OCI-LY7 (cell line): ENCODE measurements around the gene ADARB2. TPM values are rescaled to one million over a fixed set of nuclear protein-coding genes. Genes with fewer than 3 reads are reported as not detected.

ENCODE experiments used
- BruUV-seq: library from RNA; stranded (reverse); fragments of 400-500 nt; replicated peaks from 2 replicates; lab custom pipeline; 2021; lab: Mats Ljungman, UMichigan
- CTCF ChIA-PET: fragments of 300-600 bp; sonication (Branson Sonifier 250); formaldehyde crosslinking; loops from one replicate; lab custom pipeline; 2022; ENCODE audit warnings: antibody characterized with exemption; ENCODE audit not compliant: unreplicated experiment; lab: Charles Lee
- POLR2A ChIA-PET: fragments of 300-600 bp; sonication (Branson Sonifier 250); formaldehyde crosslinking; loops from one replicate; lab custom pipeline; 2022; ENCODE audit warnings: antibody characterized with exemption; lab: Charles Lee
- DNase-seq: peaks from one replicate; pipeline ENCODE4 v3.0.0-alpha.2; 2015; ENCODE audit warnings: low spot score
- H2AFZ ChIP-seq: fragments of 200-600 bp; sonication (generic), shearing (Covaris generic); 2 replicates; pipeline ENCODE4 v1.6.1; 2014; ENCODE audit warnings: mild to moderate bottlenecking, antibody characterized with exemption, low read length, moderate library complexity
- H3K27ac ChIP-seq: fragments of 200-600 bp; sonication (generic); 2 replicates; pipeline ENCODE4 v1.5.1; 2014; ENCODE audit warnings: mixed run types, low read depth, mild to moderate bottlenecking, moderate library complexity, low read length, inconsistent platforms; ENCODE audit not compliant: poor library complexity, severe bottlenecking
- H3K36me3 ChIP-seq: fragments of 200-600 bp; sonication (generic); 2 replicates; pipeline ENCODE4 v1.6.1; 2014; ENCODE audit warnings: mild to moderate bottlenecking, antibody characterized with exemption, low read length, moderate library complexity, mixed read lengths; ENCODE audit not compliant: insufficient read depth
- H3K4me1 ChIP-seq: fragments of 200-600 bp; sonication (generic); 2 replicates; pipeline ENCODE4 v1.5.1; 2014; ENCODE audit warnings: mild to moderate bottlenecking, low read length; ENCODE audit not compliant: insufficient read depth, poor library complexity, severe bottlenecking
- H3K4me2 ChIP-seq: fragments of 200-600 bp; sonication (generic); 2 replicates; pipeline ENCODE4 v1.6.1; 2014; ENCODE audit warnings: mild to moderate bottlenecking, low read length
- H3K4me3 ChIP-seq: fragments of 200-600 bp; sonication (generic); 2 replicates; pipeline ENCODE4 v1.5.1; 2014; ENCODE audit warnings: mild to moderate bottlenecking, low read depth, low read length; ENCODE audit not compliant: poor library complexity, severe bottlenecking
- H3K79me2 ChIP-seq: fragments of 200-600 bp; sonication (generic); 2 replicates; pipeline ENCODE4 v1.6.1; 2016; ENCODE audit warnings: low read depth, mild to moderate bottlenecking, low read length, moderate library complexity, mixed read lengths; ENCODE audit not compliant: insufficient read depth
- H3K9me2 ChIP-seq: fragments of 200-600 bp; sonication (generic); 2 replicates; pipeline ENCODE4 v1.6.1; 2016; ENCODE audit warnings: mild to moderate bottlenecking, low read length, mixed read lengths; ENCODE audit not compliant: insufficient read depth
- H3K9me3 ChIP-seq: fragments of 200-600 bp; sonication (generic); 2 replicates; pipeline ENCODE4 v1.6.1; 2014; ENCODE audit warnings: mild to moderate bottlenecking, mixed run types, low read length, mixed read lengths
- H4K20me1 ChIP-seq: fragments of 200-600 bp; sonication (generic); 2 replicates; pipeline ENCODE4 v1.6.1; 2014; ENCODE audit warnings: mild to moderate bottlenecking, antibody characterized with exemption, low read length, moderate library complexity, mixed read lengths; ENCODE audit not compliant: insufficient read depth
- EZH2phosphoT487 ChIP-seq: fragments of 200-600 bp; sonication (generic); IDR thresholded peaks from 2 replicates; pipeline ENCODE4 v1.6.1; 2018; ENCODE audit warnings: low read depth, borderline replicate concordance, mild to moderate bottlenecking, mixed run types, antibody characterized with exemption, low read length, moderate library complexity, mixed read lengths
- intact Hi-C: fragments of 100-400 bp; cut with micrococcal nuclease; formaldehyde crosslinking; loops from one replicate; pipeline ENCODE4 v1.10.0; 2022; ENCODE audit not compliant: unreplicated experiment
- total RNA-seq, 2 experiments: library from RNA; depleted of rRNA in 1 of 2; stranded (reverse); fragments of >200 nt in 1 of 2; shearing (Covaris generic) in 1 of 2; gene quantifications; 2 replicates each; pipeline ENCODE4 v1.2.3, GENCODE V29; 2014 to 2022
- TF ChIP-seq, protein P1 (sequence below): fragments of 200-600 bp; sonication (generic); conservative IDR thresholded peaks from 2 replicates; pipeline ENCODE4 v1.5.1; 2014; ENCODE audit warnings: mild to moderate bottlenecking, antibody characterized with exemption, low read length, moderate library complexity, mixed read lengths

Gene ADARB2
- total RNA-seq, 2 experiments from 2014 or later = 0.03 TPM; not detected in 1

DNA sequence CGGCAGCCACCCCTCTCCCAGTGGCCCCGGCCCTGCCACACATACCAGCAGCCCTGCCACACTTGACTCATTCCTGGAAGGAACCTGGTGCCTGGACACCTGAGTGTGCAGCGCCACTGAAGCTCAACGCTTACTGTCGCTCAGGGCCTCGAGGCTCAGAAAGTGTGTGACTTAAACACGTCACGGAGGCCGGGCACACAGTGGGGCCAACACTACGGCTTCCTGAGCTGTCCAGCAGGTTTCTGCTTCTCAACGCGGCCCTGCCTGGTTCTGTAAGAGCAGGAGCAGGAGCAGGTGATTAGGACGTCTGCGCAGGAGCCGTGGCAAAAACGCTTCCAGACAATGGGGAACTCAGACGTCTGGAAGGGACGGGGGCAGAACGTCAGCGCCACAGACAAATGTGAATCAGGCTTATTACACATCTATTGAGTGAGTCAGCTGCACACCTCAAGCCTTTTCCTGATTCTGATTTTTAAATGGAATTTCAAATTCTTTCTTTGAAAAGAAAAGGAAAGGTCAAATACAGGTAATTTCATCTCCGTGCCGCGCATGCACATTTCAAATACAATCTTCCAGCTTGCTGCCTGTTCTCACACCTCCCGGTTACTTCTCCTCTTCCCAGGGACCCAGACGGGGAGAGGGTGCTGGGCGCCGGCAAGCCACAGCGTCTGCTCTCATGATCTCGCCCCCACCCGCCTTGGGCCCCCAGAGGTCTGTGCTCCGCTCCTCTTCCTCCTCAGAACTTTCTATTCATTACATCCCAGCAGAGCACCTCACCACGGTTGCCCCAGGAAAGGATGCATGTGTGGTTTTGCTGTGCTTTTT, 66.6 kb downstream of the ADARB2 start:
- no peak for TF ChIP-seq EZH2phosphoT487
- TF ChIP-seq, protein P1, sequence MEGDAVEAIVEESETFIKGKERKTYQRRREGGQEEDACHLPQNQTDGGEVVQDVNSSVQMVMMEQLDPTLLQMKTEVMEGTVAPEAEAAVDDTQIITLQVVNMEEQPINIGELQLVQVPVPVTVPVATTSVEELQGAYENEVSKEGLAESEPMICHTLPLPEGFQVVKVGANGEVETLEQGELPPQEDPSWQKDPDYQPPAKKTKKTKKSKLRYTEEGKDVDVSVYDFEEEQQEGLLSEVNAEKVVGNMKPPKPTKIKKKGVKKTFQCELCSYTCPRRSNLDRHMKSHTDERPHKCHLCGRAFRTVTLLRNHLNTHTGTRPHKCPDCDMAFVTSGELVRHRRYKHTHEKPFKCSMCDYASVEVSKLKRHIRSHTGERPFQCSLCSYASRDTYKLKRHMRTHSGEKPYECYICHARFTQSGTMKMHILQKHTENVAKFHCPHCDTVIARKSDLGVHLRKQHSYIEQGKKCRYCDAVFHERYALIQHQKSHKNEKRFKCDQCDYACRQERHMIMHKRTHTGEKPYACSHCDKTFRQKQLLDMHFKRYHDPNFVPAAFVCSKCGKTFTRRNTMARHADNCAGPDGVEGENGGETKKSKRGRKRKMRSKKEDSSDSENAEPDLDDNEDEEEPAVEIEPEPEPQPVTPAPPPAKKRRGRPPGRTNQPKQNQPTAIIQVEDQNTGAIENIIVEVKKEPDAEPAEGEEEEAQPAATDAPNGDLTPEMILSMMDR = no peak
- Histone ChIP-seq H4K20me1 (no peaks in the 10 kb centered on the region), H3K36me3 (no peaks in the 10 kb centered on the region), H3K4me3 (no peak overlapping the region), H2AFZ (no peak overlapping the region), H3K27ac (no peak overlapping the region), H3K9me3 (no peaks in the 10 kb centered on the region), H3K79me2 (no peaks in the 10 kb centered on the region), H3K9me2 (no peaks in the 10 kb centered on the region), H3K4me1 (no peaks in the 10 kb centered on the region), H3K4me2 (no peak overlapping the region)
- no peak for DNase-seq
- POLR2A ChIA-PET = no interaction called here
- no TSS peak for BruUV-seq
- CTCF ChIA-PET = no interaction called here
- intact Hi-C loops = no loop called here

DNA sequence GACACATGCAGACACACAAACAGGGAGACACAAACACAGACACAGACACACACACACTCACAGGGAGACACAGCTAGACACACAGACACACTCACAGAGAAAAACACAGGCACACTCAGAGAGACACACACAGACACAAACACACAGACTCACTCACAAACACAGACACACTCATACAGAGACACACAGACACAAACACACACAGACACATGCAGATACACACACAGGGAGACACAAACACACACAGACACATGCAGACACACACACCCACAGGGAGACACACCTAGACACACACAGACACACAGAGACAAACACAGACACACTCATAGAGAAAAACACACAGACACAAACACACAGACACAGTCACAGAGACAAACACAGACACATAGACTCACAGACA, 67.9 kb downstream of the ADARB2 start:
- CTCF ChIA-PET = no interaction called here
- H3K9me2 ChIP-seq = no peaks in the 10 kb centered on the region
- no peaks in the 10 kb centered on the region for H3K79me2 ChIP-seq
- H3K4me3 ChIP-seq = no peak overlapping the region
- H2AFZ ChIP-seq = no peak overlapping the region
- DNase-seq = no peak
- H3K4me2 ChIP-seq = no peak overlapping the region
- H3K27ac ChIP-seq = no peak overlapping the region
- no TSS peak for BruUV-seq
- H4K20me1 ChIP-seq = no peaks in the 10 kb centered on the region
- H3K9me3 ChIP-seq = no peaks in the 10 kb centered on the region
- intact Hi-C loops = no loop called here
- no peaks in the 10 kb centered on the region for H3K36me3 ChIP-seq
- TF ChIP-seq, protein P1 = no peak
- TF ChIP-seq EZH2phosphoT487 = no peak
- POLR2A ChIA-PET = no interaction called here
- no peaks in the 10 kb centered on the region for H3K4me1 ChIP-seq

DNA sequence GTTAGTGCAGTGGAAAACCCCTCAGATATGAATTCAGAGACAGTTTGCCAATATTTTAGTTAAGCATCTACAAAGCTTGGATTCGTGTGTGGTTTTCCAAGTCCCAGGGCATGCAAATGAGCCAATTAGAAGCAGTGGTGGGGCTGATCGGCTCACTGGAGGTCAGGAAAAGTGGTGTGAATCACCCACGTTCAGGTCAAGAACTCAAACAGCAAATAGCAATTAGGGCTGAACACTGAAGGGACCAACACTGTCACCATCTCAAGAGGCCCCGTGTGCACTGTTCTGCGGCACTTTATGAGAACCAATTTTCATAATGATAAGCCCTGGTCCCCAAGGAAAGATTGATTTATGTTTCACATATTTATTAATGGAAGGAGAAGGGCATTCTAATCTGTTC, 68.9 kb downstream of the ADARB2 start:
- ChIA-PET POLR2A (no interaction called here), CTCF (no interaction called here)
- BruUV-seq = no TSS peak
- Histone ChIP-seq H3K4me1 (no peaks in the 10 kb centered on the region), H2AFZ (no peak overlapping the region), H3K4me3 (no peak overlapping the region), H3K4me2 (no peak overlapping the region), H3K36me3 (no peaks in the 10 kb centered on the region), H3K79me2 (no peaks in the 10 kb centered on the region), H4K20me1 (no peaks in the 10 kb centered on the region), H3K9me3 (no peaks in the 10 kb centered on the region), H3K27ac (no peak overlapping the region), H3K9me2 (no peaks in the 10 kb centered on the region)
- DNase-seq = no peak
- TF ChIP-seq EZH2phosphoT487 = no peak
- TF ChIP-seq, protein P1 = no peak
- intact Hi-C loops = no loop called here
